Stimulated activated effector memory CD8-positive, alpha-beta T cell treated with anti-CD3 and anti-CD28 coated beads, Interleukin-12 subunit alpha, Interleukin-12 subunit beta, amount 100 ng/mL, for 72 hours (primary cell): ENCODE results near the gene CNST.
"Not testable (repeated sequence)": the region's sequence is repeated elsewhere in the genome, so short reads cannot be mapped to it uniquely, and the experiment has no call there.

ENCODE experiments used
- ATAC-seq: fragments of 150-1000 bp; cut with Tn5 transposase; 2 replicates; pipeline ENCODE4 v1.10.0; 2021
- DNase-seq, 2 donors: peaks; one replicate each; pipeline ENCODE4 v3.0.0; 2021 to 2022; ENCODE audit warnings: low spot score in 2 of 2
- H3K27ac Mint-ChIP-seq: one replicate; pipeline ENCODE4 v1.8.0; 2022; ENCODE audit warnings: mild to moderate bottlenecking, mixed read lengths
- H3K36me3 Mint-ChIP-seq: one replicate; pipeline ENCODE4 v1.8.0; 2022; ENCODE audit warnings: mild to moderate bottlenecking, mixed read lengths
- H3K4me1 Mint-ChIP-seq: one replicate; pipeline ENCODE4 v1.8.0; 2022; ENCODE audit warnings: mixed read lengths
- H3K4me3 Mint-ChIP-seq: one replicate; pipeline ENCODE4 v1.8.0; 2022; ENCODE audit warnings: mild to moderate bottlenecking, mixed read lengths
- H3K9me3 Mint-ChIP-seq: one replicate; pipeline ENCODE4 v1.8.0; 2022; ENCODE audit warnings: mixed read lengths

Gene CNST

DNA sequence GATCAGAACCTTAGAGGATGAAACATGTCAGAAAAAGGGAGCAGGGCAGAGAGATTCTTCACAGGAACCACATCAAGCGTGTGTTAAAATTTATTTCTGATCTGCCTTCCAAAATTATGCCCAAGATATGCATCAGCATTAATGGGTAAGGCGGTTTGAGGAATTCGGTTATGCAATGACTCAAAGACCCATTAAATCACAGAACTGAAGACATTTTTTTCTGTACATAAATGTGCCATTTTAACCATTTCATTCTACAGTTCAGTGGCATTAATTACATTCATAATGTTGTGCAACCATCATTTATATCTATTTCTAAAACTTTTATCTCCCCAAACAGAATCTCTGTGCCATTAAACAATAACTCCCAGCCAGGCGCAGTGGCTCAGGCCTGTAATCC, 43.4 kb downstream of the CNST start:
- H3K36me3 Mint-ChIP-seq, result peaks cover 7% of the 10 kb centered on the region
- DNase-seq, result no peak
- peaks cover 43% of the 10 kb centered on the region for H3K4me1 Mint-ChIP-seq
- no peak for ATAC-seq
- H3K27ac Mint-ChIP-seq, result peak overlapping the region; percentile 86
- no peaks in the 10 kb centered on the region for H3K9me3 Mint-ChIP-seq
- H3K4me3 Mint-ChIP-seq, result no peak overlapping the region

DNA sequence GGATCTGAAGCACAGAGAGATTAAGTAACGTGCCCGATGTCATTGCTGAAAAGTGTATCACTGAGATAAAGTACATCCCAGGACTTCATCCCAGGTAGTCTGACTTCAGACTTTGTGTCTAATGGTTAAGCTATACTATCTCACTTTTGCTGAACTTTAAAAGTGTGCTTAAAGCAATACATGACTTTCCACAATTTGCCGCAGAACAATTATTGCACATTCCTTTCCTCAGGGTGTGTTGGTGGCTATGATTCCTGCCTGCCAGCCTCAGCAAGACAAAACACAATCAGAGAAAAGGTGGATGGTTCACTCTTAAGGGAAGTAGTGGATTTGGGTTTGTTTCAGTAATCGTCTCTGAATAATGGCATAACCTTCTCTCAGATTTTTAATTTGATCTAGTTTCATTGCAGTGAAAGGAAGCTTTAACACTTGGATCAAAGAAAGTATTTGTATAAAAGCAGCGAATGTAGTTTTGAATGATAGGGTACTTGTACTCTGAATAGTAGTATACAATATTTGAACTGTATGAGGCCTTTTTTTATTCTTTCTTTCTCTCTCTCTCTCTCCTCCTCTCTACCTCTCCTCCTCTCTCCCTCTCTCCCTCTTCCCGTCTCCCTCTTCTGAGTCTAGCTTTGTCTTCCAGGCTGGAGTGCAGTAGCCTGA, 47.0 kb downstream of the CNST start:
- ATAC-seq, result no peak
- no peak for DNase-seq
- Mint-ChIP-seq H3K4me1 (peaks cover 37% of the 10 kb centered on the region), H3K4me3 (no peak overlapping the region), H3K36me3 (peaks cover 7% of the 10 kb centered on the region), H3K9me3 (no peaks in the 10 kb centered on the region), H3K27ac (peak overlapping the region; percentile 67)

DNA sequence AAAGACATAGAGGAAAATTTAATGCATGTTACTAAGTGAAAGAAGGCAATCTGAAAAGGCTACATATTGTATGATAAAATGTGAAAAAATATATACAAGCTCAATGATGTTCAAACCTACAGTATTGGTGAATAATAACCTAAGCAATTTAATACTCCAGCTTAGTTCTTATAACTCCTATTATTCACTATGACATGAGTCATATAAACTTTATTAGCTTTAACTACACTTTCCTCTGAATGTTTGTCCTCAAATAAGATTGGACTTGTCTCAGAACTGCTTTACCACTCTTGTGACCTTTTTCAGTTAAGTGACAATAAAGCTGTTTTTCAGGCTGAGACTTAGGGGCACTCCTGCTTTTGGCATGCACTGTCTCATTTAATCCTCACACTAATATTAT, 50.9 kb downstream of the CNST start:
- H3K27ac Mint-ChIP-seq, result no peak overlapping the region
- H3K4me1 Mint-ChIP-seq, result peaks cover 15% of the 10 kb centered on the region
- H3K4me3 Mint-ChIP-seq, result no peak overlapping the region
- H3K9me3 Mint-ChIP-seq, result no peaks in the 10 kb centered on the region
- DNase-seq, result no peak
- H3K36me3 Mint-ChIP-seq, result peaks cover 10% of the 10 kb centered on the region
- no peak for ATAC-seq

DNA sequence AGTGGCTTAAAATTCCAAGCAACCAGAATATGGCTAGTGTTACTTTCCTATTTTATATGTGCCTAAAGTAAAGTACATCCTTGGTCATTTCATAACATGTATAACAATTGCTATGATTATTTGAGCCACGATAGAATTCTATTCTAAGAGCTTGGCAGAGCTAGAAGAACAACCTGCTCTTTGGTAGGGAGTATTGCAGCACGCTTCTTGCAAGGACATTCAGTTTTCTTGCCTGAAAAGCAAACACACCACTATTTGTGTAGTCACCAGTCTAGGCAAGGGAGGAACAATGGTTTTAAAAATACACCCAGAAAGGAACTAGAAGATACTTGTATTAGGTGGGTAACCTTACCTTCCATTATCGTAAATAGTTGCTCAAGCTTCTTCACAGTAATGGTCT, 51.5 kb downstream of the CNST start:
- DNase-seq (no peak), ATAC-seq (no peak)
- Mint-ChIP-seq H3K9me3 (no peaks in the 10 kb centered on the region), H3K27ac (no peak overlapping the region), H3K36me3 (peaks cover 16% of the 10 kb centered on the region), H3K4me3 (no peak overlapping the region), H3K4me1 (peaks cover 15% of the 10 kb centered on the region)

DNA sequence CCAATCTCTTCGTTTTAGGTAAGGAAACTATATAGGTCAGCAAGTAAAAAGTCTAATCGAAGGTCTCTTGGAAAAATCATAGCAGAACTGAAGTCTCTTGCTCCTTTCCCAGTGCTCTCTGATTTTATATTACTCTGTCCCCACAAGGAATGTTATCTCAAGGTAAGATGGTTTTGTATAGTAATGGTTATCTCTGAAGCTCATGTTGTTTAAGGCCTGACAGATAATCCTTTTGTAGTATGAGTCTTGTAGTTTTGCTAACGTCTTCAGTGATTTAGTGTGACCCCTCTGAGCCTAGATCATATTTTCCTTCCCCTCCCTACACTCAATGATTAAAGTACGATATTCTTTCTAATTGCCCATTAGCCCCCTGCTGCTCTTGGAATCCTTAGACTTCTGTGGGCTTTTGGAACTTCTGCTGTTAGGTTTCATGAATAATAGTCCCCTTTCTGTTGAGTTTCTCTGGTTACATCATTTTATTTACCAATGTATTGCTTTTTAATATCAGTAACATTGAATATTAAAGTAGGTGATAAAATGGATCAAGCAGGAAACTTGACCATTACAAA, 52.1 kb downstream of the CNST start:
- Mint-ChIP-seq H3K9me3 (no peaks in the 10 kb centered on the region), H3K4me3 (no peak overlapping the region), H3K36me3 (peaks cover 18% of the 10 kb centered on the region), H3K27ac (no peak overlapping the region), H3K4me1 (peaks cover 10% of the 10 kb centered on the region)
- no peak for ATAC-seq
- DNase-seq, result no peak

DNA sequence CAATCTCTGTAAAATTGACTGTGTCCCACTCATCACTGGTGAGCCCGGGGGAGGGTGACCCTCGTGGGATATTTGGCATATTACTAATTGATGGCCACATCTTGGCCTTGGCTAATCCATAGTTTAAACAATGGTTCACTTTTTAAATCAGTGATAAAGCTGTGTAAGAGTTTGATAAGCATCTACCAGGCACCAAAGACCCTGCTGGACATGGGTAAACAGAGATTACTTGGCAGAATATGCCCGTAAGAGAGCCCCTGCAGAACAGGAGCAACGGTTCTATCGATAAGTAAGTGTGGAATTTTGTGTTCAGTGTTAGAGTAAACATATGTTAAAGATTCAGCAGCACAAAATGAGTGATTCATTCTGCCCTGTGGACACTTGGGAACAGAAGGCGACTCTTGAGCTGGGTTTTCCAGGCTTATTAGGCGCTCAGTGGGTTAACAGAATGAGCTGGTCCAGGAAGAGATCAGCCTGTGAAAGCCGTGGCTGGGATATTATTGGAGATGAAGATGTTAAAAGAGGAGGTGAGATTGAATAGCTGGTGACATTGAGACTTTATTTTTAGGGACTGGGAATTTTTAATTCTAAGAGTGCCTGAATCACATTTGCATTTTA, 55.9 kb downstream of the CNST start:
- H3K4me3 Mint-ChIP-seq, result no peak overlapping the region
- H3K27ac Mint-ChIP-seq, result peak overlapping the region; percentile 53
- ATAC-seq (no peak), DNase-seq (no peak)
- no peaks in the 10 kb centered on the region for H3K9me3 Mint-ChIP-seq
- peaks cover 54% of the 10 kb centered on the region for H3K36me3 Mint-ChIP-seq
- H3K4me1 Mint-ChIP-seq, result peaks cover 12% of the 10 kb centered on the region

DNA sequence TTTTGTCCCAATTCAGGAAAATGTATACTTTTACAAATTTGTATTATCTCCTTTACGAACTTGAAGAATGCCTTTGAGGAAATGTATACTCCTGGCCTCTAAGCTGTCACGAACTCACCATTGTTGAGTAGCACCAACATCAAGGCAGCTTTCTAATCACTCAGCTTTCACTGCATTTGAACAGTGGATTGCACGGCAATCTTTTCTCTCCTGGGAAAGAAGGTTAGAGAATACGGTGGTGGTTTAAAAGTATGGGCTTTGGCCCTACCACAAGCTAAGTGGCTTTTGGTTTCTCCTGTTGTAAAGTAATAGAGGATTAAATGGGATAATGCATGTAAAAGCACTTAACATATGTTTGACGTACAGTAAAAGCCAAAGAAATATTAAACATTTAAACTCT, 57.8 kb downstream of the CNST start:
- Mint-ChIP-seq H3K9me3 (no peaks in the 10 kb centered on the region), H3K4me1 (peaks cover 14% of the 10 kb centered on the region), H3K36me3 (peaks cover 54% of the 10 kb centered on the region), H3K27ac (no peak overlapping the region), H3K4me3 (no peak overlapping the region)
- ATAC-seq, result no peak
- no peak for DNase-seq

DNA sequence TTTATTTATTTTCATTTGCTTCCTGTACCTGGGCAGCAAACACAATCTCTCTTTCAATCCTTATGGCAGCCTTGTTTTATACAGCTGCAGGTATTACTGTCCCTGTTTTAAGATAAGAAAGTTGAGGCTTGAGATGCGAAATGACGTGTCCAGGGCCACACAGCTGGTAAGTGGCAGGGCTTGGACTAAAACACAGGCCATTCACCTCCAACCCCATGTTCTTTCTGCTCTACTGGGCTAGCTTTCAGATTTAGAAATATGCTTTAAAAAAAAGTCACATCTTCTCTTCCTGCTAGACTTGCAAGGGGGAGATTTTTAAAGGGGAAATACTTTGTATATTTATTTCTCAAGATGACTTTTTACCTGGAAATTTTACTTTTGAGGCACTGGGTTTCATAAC, 62.8 kb downstream of the CNST start:
- H3K36me3 Mint-ChIP-seq, result peaks cover 48% of the 10 kb centered on the region
- no peaks in the 10 kb centered on the region for H3K9me3 Mint-ChIP-seq
- no peak overlapping the region for H3K4me3 Mint-ChIP-seq

DNA sequence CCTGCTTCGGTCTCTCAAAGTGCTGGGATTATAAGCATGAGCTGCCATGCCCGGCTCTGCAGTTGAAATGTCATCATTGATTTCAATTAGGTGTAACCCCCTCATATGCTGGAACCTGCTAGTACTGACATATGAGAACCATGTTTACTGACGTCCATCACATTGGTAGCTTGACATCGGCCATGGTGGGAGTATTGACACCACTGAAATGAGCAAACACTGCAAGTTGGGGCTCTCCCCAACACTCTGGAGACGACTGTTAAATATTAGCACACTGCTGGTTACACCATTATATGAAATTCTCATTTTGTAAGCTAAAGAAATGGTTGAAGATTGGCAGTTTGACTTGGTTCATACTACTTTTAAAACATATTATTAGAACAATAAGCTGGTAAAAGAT, 63.7 kb downstream of the CNST start:
- ATAC-seq (no peak), DNase-seq (no peak)
- Mint-ChIP-seq H3K4me1 (peaks cover 9% of the 10 kb centered on the region), H3K36me3 (peaks cover 48% of the 10 kb centered on the region), H3K4me3 (no peak overlapping the region), H3K9me3 (no peaks in the 10 kb centered on the region), H3K27ac (no peak overlapping the region)

More for the DNA sequence above, 62.8 kb downstream of the CNST start:
- H3K27ac Mint-ChIP-seq, result no peak overlapping the region
- ATAC-seq, result peak; percentile 39
- no peak for DNase-seq
- H3K4me1 Mint-ChIP-seq, result peaks cover 9% of the 10 kb centered on the region

DNA sequence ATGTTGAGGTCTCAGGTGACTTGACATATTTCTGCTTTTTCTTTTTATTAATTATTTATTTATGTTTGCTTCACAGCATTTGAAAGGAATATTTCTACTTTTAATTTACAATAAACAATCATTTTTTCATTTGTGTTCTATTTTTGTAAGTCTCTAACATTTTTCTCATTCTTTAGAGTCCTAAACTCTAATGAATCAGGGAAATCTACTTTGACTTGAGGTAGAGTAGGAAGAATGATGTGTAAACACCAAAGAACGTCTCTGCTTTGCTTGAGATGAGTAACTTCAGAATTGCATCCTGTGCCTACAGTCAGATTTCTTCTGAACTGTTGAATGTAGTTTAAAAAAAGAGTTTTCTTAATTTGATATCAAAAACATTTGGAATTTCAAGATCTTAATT, 65.2 kb downstream of the CNST start:
- Mint-ChIP-seq H3K9me3 (no peaks in the 10 kb centered on the region), H3K4me3 (no peak overlapping the region), H3K27ac (no peak overlapping the region), H3K4me1 (peaks cover 9% of the 10 kb centered on the region), H3K36me3 (peaks cover 36% of the 10 kb centered on the region)
- DNase-seq (no peak), ATAC-seq (no peak)

DNA sequence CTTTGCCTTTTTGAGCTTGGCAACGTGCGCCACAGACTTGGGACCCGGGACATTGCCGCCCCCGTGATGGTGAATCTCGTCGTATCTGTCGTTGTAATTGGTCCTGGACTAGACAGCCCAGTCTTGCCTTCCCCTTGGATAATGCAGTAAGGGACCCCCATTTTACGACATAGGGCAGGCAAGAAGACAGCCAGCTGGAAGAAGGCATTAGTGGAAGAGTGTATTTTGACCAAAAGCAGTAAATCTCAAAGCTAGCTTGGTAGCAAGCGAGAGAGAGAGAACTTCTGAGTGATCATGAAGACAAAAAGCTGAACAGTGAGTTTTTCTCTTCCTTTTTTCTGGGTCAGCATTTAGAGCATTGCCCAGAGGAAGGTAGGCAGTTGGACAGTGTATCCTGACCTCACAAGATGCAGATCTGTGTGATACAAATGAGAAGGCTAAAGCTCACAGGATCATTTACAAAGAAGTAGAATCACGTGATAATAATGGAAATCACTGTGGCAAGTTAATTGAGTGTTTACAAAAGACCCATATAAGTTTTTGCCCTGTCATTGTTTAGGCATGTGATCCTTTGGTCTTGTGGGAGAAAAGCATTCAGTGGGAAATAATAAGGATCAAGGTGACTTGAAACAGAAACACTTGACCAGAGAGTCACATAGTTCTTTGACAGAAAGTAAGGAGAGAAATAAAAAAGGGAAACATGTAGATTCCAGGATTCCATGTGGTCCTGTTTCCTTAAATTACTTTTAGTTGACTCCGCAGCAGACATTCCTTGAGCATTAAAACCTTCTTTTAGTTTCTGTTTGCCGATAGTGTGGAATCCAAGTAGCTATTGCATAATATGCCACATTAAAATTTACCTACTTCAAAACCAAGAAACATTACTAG, 66.3 kb downstream of the CNST start:
- Mint-ChIP-seq H3K9me3 (no peaks in the 10 kb centered on the region), H3K4me1 (no peaks in the 10 kb centered on the region), H3K27ac (no peak overlapping the region), H3K4me3 (no peak overlapping the region), H3K36me3 (peaks cover 30% of the 10 kb centered on the region)
- ATAC-seq (no peak), DNase-seq (no peak)

DNA sequence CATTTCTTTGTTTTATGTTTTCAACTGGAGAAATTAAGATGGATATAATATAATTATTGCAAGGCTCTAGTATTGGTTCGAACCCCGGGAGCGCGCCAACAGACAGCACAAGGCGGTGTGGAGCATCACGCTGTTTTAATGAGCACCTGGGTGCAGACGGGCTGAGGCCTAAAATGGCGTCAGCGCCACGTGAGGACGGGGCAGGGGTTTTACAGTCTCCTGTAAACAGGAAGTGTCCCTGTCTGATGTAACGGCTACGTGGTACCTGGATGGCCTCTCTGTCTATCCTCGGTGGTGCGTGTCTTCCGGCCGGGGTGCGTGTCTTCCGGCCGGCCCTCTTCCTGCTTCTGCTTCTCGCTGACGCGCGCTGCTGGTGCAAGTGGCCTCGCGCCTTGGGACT, 68.4 kb downstream of the CNST start:
- not testable (repeated sequence) for H3K4me1 Mint-ChIP-seq, H3K27ac Mint-ChIP-seq, DNase-seq, H3K4me3 Mint-ChIP-seq, ATAC-seq, H3K9me3 Mint-ChIP-seq
- H3K36me3 Mint-ChIP-seq, result peaks cover 30% of the 10 kb centered on the region

DNA sequence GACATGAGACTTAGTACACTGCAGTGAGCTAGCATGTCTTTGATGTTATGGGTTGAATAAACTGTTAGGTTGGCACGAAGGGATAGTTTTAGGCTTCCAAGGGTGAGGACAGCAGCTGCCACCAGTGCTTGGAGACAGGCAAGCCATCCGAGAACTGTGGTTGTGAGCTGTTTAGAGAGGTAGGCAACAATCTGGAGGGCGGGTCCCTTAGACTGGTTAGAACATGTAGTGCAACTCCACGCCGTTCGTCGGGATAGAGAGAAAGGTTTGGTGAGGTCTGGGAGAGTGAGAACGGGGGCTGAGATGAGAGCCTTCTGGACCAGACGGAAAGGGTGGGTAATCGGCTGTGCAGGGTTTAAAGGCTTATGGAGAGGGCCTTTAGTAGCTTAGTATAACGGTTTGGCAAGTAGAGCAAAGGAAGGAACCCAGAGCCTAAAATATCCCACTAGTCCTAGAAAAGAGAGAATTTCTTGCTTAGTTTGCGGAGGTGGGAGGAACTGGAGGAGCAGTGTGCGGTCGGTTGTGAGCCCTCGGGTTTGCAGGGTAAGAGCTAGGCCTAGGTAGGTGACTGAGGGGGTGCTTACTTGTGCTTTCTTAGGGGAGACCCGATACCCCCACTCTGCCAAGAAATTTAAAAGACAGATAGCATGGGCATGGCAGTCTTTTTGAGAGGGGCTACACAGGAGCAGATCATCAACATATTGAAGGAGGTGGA, 72.8 kb downstream of the CNST start:
- H3K4me1 Mint-ChIP-seq, result no peaks in the 10 kb centered on the region
- H3K9me3 Mint-ChIP-seq, result peaks cover 4% of the 10 kb centered on the region
- ATAC-seq (no peak), DNase-seq (no peak)
- no peak overlapping the region for H3K4me3 Mint-ChIP-seq
- H3K36me3 Mint-ChIP-seq, result peaks cover 49% of the 10 kb centered on the region
- H3K27ac Mint-ChIP-seq, result no peak overlapping the region

DNA sequence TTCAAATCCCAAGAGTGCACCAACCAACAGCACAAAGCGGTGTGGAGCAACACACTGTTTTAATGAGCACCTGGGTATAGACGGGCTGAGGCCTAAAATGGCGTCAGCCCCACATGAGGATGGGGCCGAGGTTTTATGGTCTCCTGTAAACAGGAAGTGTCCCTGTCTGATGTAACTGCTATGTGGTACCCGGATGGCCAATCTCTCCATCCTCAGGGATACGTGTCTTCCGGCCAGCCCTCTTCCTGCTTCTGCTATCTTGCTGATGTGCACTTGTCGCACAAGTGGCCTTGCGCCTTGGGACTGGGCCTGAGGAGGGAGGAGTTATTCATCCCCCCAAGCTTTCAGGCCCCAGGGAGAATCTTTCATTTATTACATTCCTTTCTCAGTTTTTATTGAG, 73.5 kb downstream of the CNST start:
- no peak for DNase-seq
- no peaks in the 10 kb centered on the region for H3K4me1 Mint-ChIP-seq
- H3K9me3 Mint-ChIP-seq, result peaks cover 4% of the 10 kb centered on the region
- ATAC-seq, result no peak
- no peak overlapping the region for H3K4me3 Mint-ChIP-seq
- peak overlapping the region; percentile 42 for H3K27ac Mint-ChIP-seq
- peaks cover 49% of the 10 kb centered on the region for H3K36me3 Mint-ChIP-seq

DNA sequence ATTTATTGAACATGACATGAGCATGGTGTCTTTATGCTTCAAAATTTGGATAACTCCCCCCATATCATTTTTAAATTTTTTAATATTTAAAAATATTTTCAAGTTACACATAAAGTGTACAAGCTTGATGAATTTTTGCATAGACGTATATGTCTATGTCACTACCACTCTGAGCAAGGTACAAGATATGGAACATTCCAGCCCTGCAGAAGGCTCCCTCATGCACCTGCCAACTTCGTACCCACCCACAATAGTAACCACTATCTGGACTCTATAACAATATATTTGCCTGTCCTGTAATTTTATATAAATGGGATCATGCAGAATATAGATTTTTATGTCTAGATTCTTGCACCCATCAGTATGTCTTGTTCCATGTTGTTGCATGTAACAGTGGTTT, 74.5 kb downstream of the CNST start:
- no peak for ATAC-seq
- peaks cover 4% of the 10 kb centered on the region for H3K9me3 Mint-ChIP-seq

More for the DNA sequence above, 74.5 kb downstream of the CNST start:
- no peak for DNase-seq
- H3K27ac Mint-ChIP-seq, result no peak overlapping the region
- no peak overlapping the region for H3K4me3 Mint-ChIP-seq
- H3K4me1 Mint-ChIP-seq, result no peaks in the 10 kb centered on the region
- peaks cover 54% of the 10 kb centered on the region for H3K36me3 Mint-ChIP-seq
